Erythroblast (primary cell): ENCODE measurements around the gene BTBD2.

Experiments used
- GATA1 ChIP-seq: IDR thresholded peaks from 2 replicates; pipeline ENCODE4 v1.6.1; 2011; ENCODE audit warnings: low read depth, mild to moderate bottlenecking, control low read depth, low read length, moderate library complexity
- POLR2A ChIP-seq: IDR thresholded peaks from 2 replicates; pipeline ENCODE4 v1.6.1; 2011; ENCODE audit warnings: mild to moderate bottlenecking, low read length

- TF ChIP-seq POLR2A (no peak), GATA1 (no peak)
Measured at GRCh38 chr19:1954532-1954933, 61.0 kb downstream of the BTBD2 start.
